Stimulated activated CD8-positive, alpha-beta memory T cell treated with anti-CD3 and anti-CD28 coated beads, Interleukin-4, amount 100 ng/mL, for 4 hours (primary cell): ENCODE results near the gene SIAE.

Experiments used
- DNase-seq, 2 donors: peaks; one replicate each; pipeline ENCODE4 v3.0.0-alpha.2; 2020; ENCODE audit warnings: low read depth in 2 of 2, low spot score in 1 of 2

SIAE gene, protein sequence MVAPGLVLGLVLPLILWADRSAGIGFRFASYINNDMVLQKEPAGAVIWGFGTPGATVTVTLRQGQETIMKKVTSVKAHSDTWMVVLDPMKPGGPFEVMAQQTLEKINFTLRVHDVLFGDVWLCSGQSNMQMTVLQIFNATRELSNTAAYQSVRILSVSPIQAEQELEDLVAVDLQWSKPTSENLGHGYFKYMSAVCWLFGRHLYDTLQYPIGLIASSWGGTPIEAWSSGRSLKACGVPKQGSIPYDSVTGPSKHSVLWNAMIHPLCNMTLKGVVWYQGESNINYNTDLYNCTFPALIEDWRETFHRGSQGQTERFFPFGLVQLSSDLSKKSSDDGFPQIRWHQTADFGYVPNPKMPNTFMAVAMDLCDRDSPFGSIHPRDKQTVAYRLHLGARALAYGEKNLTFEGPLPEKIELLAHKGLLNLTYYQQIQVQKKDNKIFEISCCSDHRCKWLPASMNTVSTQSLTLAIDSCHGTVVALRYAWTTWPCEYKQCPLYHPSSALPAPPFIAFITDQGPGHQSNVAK

DNA sequence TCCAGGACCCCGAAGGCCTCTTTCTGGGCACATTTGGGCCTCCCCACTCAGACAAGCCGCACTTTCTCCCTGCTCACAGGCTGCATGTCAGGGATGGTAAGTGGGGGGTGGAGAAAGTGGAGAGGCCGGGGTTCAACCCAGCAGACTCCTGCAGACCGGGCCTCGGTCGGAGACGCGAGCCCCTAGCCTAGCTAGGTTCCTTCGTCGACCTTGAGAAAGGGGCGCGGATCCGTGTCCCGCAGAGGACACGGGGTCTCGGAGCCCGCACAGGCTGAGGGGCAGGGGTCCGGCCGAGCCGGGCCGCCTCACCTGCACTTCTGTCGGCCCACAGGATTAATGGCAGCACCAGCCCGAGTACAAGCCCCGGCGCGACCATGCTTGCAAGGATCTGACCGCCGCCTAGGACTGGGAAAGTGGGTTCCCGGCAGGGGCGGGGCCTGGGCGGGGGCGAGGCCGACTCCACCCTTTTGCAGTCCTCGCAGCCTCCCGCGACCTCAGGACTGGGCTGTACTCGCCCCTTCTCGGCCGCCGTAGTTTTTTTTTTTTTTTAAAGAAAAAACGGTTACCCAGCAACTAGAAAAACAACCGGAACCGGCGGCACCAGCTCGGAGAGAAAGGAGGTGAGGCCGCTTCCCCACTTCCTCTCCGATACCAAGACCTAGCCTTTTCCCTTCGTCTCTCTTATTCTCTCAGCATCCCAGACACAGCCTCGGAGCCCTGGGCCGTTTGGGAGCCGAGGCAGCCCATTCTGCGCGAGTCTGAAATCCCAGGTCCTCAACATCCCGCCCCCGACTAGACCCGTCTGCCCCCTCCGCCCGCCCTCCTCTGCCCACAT, at the start of gene SIAE, which contains the start of gene SPA17:
Gene SIAE, minus strand, starts transcription at position 407 of the 835 bp plus-strand sequence. Its CDS starts 31 bp downstream, at position 376.
Gene SPA17, plus strand, starts transcription at position 572 of the 835 bp plus-strand sequence. CDS start 1,361 bp downstream, outside the sequence.
- DNase-seq = peak; percentile 53 to 67

DNA sequence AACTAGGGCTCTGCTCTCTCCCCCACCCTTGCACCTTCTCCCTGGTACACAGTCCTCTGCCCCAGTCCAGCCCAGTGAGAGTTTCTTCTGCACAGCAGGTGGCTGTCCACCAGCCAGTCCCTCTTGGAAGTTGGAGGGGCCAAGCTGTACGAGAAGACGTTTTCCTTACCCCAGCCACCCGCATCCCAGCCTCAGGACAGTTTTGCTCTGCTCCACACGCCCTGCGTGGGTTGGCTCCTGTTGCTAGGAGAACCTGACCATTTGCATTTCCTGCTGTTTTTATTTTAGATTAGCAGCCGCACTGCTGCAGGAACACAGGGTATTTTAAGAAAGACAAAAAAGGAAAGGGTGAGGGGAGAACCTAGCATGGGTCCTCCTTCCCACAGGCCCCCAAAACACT, 48.6 kb upstream of the SIAE start:
- DNase-seq = no peak

DNA sequence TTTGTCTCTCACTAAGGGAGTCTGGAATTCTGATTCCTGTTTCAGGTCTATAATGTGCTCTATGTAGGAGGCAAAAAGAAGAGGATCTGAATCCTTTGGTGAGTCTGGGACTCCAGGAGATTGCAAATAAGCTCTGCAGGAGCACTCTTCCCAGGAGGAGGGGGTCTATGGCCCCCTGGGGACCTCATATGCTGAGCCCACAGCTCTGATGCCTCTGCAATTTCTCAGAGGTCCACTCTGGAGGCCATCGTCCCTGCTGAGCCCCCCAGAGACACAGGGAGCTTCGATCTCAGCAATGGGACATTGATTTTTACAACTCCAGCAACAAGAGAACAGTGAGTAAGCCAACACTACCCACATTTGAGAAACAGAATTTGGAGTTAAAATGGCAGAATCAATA, 46.0 kb upstream of the SIAE start:
- no peak for DNase-seq

DNA sequence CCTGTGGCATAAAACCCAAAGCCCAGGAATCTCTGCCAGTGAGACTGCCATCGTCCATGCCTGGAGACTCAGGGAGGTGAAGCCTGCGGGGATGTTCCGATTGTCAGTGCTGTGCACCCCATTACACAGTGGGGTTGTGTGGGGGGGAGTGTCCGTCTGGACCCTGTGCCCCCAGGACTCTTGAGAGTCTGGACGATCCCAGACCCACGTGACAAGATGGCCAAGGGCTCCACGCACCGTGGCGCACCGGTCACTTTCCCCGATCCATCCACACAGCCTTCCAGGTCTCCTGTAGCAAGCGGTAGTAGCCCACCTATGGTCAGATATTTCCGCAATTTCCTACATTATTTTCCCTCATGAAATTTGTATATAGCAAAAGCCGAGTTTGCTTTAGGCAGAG, 45.3 kb upstream of the SIAE start:
- DNase-seq = no peak

DNA sequence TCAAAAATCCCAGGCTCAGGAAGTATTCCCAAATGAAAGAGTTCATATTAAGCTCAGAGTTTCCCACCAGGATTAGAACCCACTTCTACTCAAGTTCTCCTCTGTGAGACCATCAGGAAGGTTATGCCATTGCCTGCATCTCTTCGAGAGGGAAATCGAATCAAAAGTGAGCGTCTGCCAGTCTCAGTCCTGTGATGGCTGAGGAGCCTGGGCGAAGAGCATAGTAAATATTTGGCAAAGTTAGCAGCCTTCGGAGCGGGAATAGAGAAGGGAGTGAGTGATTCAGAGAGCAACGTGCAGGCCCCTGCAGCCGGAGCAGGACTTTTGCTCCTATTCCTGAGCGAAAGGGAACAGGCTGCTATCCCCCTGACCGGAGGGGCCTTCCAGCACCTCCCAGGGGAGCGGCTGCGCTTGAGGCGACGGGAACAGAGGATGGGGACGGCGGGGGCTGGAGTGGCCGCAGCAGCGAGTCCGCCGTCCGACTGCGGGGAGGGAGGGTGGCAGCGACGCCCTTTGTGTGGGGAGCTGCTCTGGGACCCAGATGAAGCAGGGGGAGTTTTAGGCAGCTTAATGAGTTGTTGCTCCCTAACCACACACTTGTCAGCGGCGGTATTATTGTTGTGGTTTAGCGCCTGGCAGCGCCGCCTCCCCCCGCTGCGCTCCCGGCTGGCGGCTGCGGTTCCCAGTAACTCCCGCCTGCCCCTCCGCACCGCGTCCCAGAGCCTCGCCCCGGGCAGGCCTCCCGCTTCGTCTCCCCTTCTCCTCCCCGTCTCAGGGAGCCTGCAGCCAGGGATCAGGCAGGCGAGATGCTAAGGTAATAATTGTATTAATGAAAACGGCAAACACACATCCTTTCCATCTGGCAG, 44.5 kb upstream of the SIAE start:
- DNase-seq = no peak

DNA sequence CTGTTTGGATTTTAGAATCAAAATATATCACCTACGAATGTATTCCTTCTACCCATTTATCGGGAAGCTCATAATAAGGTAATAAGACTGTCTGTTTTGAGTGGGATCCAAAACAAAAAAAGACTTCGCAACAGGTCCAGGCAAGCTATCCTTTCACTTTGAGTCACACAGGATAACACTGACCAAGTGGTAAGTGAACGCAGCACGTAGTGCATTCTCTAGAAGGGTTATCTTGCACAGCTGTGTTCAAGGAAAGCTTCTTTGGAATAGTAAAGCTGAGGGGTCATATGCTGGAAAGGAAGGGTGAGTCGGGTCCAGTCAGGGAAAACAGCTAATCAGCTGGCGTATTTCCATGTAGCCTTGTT, 43.9 kb upstream of the SIAE start:
- no peak for DNase-seq

DNA sequence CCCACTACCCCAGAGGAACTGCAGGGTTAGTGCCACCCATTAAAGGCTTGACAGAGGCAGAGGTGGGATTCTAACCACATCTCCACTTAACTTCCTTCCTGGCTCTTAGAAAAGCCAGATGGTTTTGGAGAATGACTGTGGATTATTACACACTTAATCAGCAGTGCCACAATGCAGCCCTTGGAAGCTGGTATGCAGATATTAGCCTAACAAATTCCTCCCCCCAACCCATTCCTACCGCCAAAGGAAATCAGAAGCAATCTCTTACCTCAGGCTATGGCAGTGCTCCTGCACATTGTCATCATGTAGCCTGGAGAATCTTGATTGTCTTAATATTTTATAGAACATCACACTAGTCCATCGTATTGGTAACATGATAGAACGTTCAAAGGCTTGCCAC, 43.1 kb upstream of the SIAE start:
- DNase-seq = no peak

DNA sequence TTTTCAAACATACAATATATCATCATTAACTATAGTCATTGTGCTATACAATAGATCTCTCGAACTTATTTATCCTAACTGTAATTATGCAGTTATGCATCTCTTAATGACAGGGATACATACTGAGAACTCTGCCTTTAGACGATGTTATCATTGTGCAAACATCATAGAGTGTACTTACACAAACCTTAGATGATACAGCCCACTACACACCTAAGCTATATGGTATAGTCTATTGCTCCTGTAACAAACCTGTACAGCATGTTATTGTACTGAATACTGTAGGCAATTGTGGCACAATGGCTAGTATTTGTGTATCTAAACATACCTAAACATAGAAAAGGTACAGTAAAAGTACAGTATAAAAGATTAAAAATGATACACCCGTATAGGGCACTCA, 38.9 kb upstream of the SIAE start:
- DNase-seq = no peak

DNA sequence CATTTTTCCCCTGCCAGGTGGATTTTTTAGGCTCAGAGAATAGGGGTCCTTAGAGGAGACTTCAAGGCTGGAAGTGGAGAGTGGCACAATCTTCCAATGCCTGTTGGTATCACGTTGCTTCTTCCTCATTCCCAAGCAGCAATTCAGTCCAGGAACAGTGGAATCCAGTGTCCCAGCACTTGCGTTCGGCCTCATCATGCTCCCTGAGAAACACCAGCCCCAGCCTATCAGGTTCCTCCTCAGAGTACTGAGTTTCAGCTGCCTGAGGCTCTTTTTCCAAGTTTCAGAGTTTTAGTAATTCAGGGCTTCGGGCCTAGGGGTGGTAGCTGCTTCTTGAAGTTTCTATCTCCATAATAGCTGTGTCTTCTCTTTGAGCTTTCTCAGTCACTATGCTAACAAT, 34.3 kb upstream of the SIAE start:
- DNase-seq = no peak

DNA sequence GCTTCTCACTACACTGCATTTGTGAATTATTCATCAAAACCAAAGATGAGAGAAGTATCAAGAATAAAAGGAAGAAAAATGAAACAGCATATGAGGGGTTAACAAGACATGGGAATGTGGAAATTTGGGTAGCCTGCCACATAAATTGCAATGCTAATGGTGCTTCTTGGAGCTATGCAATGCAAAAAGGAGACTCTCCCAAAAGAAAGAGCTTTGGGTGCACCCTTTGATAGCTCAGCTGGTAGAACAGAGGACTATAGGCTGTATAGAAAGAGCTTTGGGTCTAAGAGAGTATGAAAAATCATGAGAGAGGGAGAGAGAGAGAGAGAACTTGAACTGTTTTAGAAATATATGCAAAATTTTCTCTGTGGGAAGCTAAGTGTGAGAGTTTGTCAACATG, 26.5 kb upstream of the SIAE start:
- DNase-seq = no peak

DNA sequence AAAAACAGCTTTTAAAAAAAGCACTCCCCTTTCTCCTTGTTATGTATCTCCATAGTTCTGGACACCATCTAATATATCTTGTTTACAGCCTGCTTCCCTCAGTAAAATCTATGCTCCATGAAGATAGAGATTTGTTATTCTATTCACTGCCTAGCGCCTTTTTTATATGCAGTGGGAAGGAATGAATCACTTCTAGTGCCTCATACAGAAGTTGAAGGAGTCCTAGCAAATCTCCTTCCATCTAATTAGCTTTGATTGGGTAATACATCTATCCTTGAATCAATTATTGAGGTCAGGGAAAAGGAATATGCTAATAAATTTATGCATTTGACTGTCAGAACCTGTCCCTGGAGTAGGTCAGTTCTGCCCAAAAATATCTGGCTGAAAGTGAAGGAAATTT, 26.0 kb upstream of the SIAE start:
- DNase-seq = no peak

DNA sequence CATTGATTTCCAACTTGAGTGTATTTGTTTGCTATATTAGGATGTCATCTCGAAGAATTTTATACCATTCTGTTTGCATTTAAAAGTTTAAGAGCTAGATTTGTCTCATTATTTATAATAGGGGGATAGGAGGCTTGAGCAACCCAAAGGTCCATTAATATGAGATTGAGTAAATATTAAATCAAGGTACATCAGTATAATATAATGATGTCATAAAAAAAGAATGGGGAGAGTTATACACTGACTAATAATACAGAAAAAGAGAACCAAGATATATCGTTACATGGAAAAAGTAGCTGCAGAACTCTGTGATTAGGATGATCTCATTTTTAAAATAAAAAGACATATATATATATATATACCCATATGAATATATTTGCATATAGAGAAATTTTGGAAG, 19.6 kb upstream of the SIAE start:
- DNase-seq = no peak

DNA sequence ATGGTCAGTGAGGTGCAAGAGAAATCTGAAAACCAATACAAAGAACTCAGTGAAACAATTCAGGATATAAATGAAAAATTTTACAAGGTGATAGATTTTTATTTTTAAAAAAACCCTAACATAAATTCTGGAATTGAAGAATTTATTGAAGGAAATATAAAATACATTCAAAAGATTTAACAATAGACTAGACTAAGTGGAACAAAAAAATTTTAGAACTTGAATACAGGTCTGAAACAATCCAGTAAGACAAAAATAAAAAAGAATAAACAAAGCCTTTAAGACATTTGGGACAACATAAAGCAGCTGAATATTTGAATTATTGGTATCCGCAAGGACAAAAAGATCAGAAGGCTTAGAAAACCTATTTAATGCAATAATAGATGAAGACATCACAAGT, 8.9 kb upstream of the SIAE start:
- DNase-seq = no peak

DNA sequence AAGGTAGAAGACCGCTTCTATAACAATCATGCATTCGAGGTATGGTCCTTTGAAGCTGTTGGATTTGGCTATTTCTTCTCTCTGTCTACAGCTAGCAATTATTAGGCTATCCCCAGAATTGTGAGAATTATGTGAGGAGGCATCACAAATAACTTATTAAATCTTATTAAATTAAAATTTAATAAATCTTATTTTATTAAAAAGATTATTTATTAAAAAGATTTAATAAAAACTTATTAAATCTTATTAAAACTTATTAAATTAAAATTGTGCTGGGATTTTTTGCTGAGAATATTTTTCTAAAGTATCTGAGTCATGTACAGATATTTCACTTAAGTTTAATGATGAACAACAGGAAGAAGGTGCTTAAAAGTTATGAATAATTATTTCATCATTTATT, 7.9 kb upstream of the SIAE start:
- no peak for DNase-seq

DNA sequence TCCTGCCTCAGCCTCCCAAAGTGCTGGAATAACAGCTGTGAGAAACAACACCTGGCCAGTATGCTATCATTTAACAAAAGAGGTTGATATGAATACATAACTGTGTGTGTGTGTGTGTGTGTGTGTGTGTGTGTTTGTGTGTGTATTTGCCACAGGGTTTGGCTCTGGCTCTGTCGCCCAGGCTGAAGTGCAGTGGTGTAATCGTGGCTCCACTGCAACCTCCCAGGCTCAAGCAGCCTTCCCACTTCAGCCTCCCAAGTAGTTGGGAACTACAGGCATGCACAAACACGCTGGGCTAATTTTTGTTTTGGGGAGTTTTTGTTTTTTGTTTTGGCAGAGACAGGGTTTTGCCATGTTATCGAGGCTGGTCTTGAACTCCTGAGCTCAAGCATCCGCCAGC, 4.9 kb upstream of the SIAE start:
- DNase-seq = no peak

DNA sequence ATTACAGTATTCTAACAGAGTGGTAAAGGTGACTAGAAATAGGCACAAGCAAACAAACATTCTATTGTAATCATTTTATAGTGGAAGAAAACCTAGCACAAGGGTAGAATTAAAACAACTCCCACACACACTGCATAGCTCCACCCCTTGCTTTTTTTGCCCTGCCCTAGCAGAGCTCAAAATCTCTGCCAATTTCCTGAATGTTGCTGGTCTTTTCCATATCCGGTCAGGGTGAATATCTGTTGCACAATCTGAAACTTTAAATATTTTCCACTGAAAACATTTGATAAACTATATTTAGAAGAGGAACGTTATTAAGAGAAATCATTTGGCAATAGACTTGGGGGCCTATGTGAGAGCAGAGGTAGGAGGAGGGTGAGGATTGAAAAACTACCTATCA, 2.8 kb upstream of the SIAE start:
- DNase-seq = no peak

DNA sequence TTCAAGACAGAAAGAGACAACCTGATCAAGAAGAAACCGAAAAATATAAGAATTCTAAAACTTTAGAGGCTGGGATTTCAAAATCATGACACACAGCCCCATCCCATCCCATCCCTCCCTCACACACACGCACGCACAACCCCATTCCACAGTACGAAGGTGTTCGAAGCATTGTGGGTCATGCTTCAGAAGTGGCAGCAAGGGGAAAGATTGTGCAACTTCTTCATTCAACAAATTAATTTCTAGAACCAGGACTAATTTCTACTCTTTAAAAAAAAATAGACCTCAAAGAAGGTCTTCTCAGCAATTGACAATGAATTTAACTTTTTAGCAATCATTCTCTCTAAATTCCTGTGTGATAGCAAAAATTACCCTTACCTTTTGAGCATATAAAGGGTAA, 1.0 kb upstream of the SIAE start:
- no peak for DNase-seq

DNA sequence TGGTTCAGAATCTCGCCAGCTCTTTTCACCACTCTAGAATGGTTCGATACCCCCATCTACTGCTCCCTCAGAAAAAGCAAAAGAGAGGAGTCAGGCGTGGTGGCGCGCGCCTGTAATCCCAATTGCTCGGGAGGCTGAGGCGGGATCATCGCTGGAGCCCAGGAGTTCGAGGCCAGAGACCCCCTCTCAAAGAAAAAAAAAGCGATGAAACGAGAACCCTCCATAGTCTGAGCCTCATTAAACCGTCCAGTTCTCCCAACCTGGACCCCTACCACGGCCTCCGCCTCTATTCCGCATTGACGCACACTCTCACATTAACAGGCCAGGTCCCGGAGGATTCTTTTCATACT, 604 bp upstream of the SIAE start:
- DNase-seq = no peak

DNA sequence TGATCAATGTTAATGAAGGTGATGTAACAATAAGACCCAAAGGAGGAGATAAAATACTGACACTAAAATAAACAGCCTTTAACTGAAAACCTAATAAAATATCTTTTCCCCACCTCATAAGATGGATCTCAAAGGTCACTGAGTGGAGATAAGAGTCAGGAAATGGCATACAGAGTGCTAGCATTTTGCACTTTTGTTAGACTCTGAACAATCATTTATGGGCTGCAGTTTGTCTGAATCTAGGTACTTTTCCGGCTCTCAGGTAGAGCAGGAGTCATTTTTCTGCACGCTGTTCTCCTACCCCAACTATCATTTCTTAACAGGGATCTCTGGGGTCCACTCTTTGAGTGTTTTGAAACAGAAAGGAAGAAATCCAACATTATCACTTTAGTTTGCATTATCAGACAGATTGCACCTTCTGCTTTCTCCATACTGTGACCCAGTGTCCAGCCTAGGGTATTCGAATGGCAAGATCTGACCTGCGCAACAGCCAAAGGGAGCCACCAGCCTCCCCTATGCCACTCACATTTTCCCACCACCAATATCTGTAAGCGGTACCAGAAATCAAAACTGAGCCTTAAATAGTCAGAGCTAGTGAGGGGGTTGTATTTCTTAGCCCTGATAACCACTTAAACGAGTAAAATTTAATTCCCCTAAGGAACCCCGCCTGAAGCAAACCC, 863 bp downstream of the SIAE start:
- no peak for DNase-seq

DNA sequence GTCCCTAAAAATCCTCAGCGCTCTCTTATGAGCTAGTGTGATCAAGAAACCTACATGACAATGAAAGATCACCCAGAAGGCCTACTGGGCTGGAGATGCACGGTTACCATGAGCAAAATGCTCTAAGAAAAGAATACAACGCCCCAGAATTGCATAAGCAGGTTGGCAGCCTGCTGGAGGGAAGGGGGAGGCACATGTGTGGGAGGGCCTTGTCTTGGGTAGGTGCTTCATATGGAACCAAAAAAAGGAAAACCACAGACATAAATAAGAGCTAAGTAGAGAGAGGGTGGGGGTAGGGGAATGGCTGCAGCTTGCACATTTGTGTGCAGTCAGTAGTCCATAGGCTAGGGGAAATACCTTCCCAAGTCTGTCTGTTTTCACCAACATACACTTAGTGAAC, 2.8 kb downstream of the SIAE start:
- DNase-seq = no peak

DNA sequence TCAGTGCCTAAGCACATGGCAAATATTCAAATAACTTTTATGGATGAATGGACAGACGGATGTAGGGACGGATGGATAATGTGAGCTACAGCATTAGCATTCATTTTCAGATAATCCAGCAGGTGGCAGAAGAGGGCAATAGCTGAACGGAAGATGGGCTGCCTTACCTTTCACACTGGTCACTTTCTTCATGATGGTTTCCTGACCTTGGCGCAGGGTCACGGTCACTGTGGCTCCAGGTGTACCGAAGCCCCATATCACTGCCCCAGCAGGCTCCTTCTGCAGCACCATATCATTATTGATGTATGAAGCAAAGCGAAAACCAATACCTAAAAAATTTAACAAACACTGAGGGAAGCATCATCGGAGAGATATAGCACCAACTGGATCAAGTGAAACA, 4.3 kb downstream of the SIAE start:
- DNase-seq = no peak
